HG03139 (cell line): Measurements from ENCODE around the gene UST.

Experiments
- ATAC-seq: cut with Tn5 transposase; IDR thresholded peaks from one replicate; pipeline ENCODE4 v1.9.1; 2021; ENCODE audit not compliant: unreplicated experiment

Gene UST

DNA sequence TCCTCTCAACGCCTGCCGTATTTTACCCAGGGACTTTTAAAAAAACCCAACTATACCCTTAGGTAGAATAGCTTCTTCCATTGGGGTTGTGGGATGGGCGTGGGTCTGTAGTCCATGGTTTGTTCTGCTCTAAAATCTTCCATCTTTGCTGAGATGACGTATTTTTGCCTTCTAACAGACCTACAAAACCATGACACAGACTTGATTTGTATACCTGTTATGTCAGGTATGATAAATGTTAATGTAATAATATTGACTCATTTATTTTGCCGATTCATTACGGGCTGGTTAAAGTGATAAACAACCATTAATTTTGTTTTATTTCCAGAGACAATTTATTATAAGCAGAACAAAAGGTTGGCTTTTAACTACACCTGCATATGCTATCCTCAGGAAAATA lies 48.7 kb downstream of the UST start:
- ATAC-seq: no peak

DNA sequence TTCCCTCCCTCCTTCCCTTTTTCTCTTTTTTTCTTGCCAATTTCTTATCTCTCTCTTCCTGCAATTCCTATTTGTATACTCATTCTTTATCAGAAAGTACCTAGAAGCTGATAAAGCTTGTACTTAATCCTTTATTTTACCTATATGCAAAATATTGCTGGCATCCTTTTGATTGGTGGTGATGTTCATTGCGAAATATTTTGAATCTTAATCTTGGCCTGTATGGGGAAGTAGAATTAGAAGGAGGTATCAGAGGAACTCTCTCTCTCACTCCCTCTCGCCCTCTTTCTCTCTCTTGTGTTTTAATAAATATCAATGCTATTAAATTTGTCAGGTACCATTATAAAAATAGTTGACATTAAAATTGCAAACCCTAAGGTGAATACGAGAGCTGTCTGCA lies 52.8 kb downstream of the UST start:
- ATAC-seq: no peak

DNA sequence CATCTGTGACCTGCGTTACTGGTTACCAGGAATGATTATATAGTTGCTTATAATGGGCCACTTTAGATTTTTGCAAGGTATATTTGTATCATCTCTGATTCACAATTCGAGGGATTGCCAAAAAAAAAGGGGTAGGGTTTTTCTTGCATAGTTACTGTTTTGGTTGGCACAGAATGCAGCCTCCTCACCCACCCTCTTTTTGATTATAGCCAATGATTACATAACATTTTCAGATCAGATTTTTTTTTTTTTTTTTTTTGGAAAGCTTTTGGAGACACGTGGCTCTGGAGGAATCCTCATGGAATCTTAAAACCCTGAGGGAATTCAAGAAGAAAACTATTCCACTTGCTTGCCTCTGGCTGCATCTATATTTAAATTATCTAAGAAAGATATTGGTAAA lies 53.7 kb downstream of the UST start:
- no peak for ATAC-seq

DNA sequence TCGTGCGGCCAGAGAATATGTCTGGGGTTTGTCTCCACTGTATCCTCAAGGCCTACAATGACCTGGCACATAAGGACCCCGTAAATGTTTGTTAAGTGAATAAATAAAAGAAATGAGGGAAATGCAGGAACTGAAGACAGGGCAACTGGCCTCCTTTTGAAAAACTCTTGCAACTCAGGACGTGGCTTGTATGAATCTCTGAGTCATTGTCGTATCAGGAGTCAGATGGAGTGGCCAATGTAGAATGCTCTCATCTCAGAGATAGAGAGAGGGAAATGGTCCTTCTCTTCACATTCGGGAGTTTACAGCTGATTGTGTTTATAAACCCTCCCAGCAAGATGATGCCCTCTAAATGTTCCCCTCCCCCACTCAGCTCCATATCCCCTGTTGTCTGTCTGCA lies 57.1 kb downstream of the UST start:
- ATAC-seq: no peak

- no peak for ATAC-seq
Measured at GRCh38 chr6:148805777-148806176, 58.9 kb downstream of the UST start.

GRCh38 chr6:148807784-148808183 lies 61.0 kb downstream of the UST start:
- no peak for ATAC-seq

DNA sequence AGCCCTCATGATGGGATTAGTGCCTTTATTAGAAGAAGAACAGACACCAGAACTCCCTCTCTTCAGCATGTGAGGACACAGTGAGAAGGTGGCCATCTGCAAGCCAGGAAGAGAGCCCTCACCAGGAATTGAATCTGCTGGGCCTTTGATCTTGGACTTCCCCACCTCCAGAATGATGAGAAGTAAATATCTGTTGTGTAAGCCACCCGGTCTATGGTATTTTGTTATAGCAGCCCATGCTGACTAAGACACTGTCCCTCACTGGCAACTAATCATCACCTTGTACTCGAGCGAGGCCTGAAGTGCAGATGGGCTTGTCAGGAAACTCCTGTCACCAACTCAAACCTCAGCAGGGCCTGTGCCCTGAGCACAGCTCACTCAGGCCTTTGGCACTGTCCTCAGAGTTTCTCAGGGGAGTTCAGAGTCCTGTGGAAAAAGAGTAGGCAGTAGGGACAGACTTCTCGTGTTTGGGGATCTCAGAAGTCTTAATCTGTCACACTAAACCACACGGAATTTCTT lies 62.0 kb downstream of the UST start:
- ATAC-seq: no peak

DNA sequence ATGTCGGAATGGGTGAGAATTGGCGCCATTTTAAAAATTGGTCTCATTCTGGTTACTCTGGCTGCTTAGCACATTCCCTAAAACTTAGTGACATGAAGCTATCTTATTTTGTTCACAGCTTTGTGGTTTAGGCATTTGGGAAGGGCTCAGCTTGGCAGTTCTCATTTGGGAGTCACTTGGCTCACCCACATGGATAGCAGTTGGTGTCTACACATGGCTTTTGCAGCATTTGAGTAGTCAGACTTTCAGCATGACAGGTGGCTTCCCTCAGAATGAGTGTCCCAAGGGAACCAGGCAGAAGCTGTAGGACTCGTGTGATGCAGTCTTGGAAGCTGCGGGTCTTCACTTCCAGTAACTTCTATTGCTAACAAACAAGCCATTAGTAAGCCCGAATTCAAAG lies 64.6 kb downstream of the UST start:
- no peak for ATAC-seq

DNA sequence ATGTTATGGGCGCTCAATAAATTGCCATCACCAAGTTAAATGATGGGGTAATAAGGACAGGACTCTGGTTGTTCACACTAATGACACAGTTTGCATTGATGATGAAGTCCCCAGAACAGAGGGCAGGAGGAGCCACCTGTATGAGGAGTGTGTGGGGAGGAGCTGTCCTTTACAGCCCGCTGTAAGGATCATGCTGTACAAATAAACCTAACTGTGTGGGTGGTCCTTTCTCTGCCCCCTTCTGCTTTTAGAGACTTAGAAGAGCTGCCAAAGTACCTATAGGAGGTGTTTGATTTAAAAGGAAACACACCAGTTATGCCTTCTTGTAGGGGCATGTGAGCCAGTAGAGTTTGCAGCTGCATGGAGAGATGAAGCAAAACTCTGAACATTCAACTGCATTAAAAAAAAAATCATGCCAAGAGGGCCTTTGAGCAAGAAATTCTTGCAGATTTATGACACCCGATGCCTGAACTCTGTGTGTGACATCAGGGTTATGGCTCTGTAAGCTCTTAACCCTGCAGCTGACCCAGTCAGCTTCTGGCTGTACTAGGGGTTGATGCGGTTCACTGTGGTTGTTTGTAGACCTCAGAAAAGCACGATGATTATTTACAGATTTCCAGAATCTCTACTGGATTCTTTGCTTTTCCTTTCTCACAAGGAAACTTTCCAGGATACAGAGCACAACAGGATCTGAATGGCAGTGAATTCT lies 67.4 kb downstream of the UST start:
- no peak for ATAC-seq

DNA sequence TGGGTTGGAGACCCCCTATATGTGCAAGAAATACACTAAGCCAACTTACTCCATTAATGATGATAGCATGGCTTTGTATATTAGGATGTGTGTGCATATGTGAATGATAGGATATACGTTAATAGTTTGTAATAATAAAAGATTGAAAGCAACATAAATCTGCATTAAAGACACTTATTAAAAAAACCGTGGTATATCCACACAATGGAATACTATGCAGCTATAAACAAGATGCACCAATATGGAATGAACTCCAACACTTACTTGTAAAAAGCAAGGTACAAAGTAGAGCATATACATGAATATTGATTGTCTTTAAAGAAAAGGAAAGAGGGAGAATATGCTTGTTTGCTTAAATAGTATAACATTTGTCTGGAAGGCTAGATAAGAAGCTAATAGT lies 68.0 kb downstream of the UST start:
- no peak for ATAC-seq

DNA sequence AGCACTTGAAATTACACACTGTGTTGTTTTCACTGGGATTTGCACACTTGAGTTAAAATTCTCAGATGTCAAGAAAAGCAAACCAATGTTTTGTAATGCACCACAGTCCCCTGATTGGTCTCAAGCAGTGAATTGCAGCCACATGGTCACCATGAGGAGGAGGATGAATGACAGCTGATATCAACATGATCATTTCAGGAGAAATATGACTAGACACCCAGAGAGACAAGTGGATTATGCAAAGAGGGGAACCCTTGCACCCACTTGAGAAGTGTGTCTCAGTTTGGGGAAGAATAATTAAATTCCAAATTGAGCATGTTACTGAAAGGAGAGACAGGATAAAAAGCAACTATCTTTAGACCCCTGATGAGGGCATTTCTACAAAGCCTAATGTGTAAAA lies 69.3 kb downstream of the UST start:
- ATAC-seq: no peak

DNA sequence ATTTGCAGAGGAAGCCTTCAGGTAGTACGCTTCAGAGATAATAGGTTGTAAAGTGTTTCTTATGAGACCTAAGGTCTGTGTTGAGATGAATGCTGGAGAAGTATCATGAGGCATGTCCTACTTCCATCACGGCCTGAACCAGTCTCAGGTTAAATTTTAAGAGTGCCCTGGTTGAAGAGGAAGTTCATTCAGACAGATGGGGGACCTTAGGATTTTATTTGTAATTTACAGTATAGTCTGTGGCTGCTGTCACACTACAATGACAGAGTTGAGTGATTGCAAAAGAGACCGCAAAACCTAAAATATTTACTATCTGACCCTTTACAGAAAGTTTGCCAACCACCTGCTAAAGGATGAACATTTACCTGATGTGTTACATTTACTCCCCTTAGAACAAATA lies 70.9 kb downstream of the UST start:
- ATAC-seq: no peak

GRCh38 chr6:148818939-148819575 lies 72.2 kb downstream of the UST start:
- ATAC-seq: no peak

DNA sequence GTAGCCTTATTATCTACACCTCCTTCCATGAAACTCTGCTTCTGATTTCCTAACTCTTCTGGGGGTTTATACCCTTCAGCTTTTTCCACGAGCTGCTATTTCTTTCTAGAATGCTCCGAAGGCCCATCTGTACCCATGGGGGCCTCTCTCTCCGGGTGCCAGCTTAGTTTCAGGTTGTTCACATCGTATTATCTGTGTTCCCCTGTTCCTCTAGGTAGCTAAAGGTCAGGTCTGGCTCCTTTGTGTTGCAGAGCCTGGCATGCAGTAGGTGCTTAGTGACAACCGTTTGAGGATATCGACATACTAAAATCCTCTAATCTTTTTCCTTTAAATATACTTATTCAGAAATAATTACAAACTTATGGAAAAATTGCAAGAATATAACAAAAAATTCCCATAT lies 73.0 kb downstream of the UST start:
- ATAC-seq: no peak

DNA sequence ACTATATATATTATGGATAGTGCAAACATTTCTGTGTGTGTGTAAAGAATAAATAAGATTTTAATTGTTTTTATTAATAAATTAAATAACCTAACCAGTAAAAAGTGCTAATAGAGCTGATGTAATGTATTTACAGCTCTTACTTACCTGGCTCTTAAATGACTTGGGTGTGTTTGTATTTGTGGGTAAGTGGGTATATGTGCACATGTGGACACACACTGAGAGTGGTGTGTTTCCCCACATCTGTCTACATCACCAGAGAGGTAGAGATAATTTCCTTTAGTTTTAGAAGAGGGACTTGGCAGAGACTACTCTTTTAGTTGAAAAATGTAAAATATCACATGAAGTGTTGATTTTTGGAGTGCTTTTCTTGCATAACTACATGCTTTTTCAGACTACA lies 76.0 kb downstream of the UST start:
- ATAC-seq: no peak

- ATAC-seq: no peak
Measured at GRCh38 chr6:148824291-148824690, 77.5 kb downstream of the UST start.

GRCh38 chr6:148824960-148825359 lies 78.1 kb downstream of the UST start:
- no peak for ATAC-seq

- no peak for ATAC-seq
Measured at GRCh38 chr6:148825492-148825891, 78.7 kb downstream of the UST start.

DNA sequence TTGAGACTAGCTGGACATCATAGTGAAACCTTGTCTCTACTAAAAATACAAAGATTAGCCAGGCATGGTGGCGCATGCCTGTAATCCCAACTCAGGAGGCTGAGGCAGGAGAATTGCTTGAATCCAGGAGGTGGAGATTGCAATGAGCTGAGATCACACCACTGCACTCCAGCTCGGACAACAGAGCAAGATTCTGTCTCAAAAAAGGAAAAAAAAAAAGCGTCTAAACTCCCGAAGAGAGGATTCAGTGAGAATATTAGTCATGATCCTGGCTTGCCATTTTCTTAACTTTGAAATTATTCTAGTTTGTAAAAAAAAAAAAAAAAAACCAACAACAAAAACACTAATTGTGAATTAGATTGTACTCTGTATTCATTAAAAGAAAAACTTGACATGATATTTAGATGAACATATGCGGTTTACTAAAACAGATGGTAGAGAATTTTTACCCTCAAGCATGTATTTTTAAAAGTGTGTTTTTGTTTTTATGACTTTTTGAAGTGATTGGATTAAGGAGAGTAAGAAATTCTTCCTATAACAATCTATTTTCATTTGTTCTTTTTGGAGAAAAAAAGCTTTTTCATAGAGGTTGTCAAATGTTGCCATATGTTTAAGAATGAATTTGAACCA lies 80.7 kb downstream of the UST start:
- no peak for ATAC-seq

DNA sequence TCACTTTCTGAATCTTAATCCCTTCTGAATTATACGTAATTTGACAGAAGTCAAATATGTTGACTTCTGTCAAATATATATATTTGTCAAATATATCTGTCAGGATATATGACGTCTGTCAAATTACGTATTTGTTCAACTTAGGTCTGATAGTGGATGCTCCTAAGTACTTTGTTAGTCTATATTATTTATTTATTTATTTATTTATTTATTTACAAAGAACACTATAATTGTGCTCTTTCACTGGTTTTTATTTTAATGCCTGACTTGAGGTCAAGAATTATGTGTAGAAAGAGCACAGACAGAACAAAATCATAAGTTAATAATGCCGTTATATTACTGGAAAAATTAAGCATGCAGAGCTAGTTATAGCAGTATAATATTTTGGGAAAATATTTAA lies 81.2 kb downstream of the UST start:
- no peak for ATAC-seq

DNA sequence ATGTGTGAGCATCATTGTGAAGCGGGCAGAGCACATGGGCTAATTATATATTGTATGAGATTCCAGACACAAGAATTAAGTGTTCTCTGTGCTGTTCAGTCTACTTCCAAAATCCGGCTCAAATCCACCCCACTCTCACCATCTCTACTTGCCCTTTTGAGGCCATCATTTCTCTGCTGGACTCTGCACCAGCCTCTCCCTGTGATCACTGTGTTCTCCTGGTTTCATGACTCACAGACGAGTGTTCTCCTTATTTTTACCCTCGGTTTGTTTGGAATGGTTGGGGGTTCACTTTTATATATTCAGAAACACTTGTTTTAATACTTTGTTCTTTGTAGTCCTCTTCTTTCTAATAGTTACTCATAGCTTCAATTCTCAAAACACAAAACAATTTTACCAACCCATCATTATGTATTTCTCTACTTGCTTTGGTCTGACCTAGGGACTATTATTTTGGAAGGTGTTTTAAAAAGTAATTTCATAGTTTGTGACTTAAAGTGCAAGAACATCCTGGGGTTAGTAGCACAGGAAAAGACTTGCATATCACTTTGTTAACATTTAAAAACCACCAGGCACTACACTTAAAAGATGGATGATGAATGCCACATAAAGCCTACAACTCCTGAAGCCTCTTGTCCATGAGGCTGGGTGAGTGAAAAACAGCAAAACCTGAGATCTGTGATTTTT lies 82.7 kb downstream of the UST start:
- ATAC-seq: no peak

- no peak for ATAC-seq
Measured at GRCh38 chr6:148830614-148831013, 83.8 kb downstream of the UST start.
